ENCODE results near the gene LGALS3BP.
"Not testable (repeated sequence)": the region's sequence is repeated elsewhere in the genome, so short reads cannot be mapped to it uniquely, and the experiment has no call there.

The LGALS3BP gene

GRCh38 chr17:78970834-78971755, 8.6 kb downstream of the LGALS3BP start:
- no CpG with 5 or more reads among the region's 33 CpGs for WGBS (ENCODE audit: insufficient coverage, insufficient read length)
- no peaks in the 10 kb centered on the region for H3K27me3 ChIP-seq (ENCODE audit: control insufficient read depth, insufficient read depth, low read length)
- DNase-seq (ENCODE audit: low read depth, low spot score): no peak
- H3K4me1 ChIP-seq (ENCODE audit: control insufficient read depth, insufficient read depth, low read length): no peaks in the 10 kb centered on the region
- H3K27ac ChIP-seq (ENCODE audit: low read length): no peak overlapping the region
- H3K9me3 ChIP-seq (ENCODE audit: control insufficient read depth, insufficient read depth, low read length): no peaks in the 10 kb centered on the region
- H3K4me3 ChIP-seq (ENCODE audit: low read length): no peak overlapping the region
- no peaks in the 10 kb centered on the region; the same call in 1 of the 2 replicates for H3K36me3 ChIP-seq (ENCODE audit: control insufficient read depth, insufficient read depth, low read length)

GRCh38 chr17:78969865-78970264, 9.9 kb downstream of the LGALS3BP start:
- no peaks in the 10 kb centered on the region; the same call in 1 of the 2 replicates for H3K36me3 ChIP-seq (ENCODE audit: control insufficient read depth, insufficient read depth, low read length)
- no peak for DNase-seq (ENCODE audit: low read depth, low spot score)
- no peaks in the 10 kb centered on the region for H3K27me3 ChIP-seq (ENCODE audit: control insufficient read depth, insufficient read depth, low read length)
- H3K27ac ChIP-seq (ENCODE audit: low read length): no peak overlapping the region
- no CpG with 5 or more reads among the region's 9 CpGs for WGBS (ENCODE audit: insufficient coverage, insufficient read length)
- no peak overlapping the region for H3K4me3 ChIP-seq (ENCODE audit: low read length)
- no peaks in the 10 kb centered on the region for H3K9me3 ChIP-seq (ENCODE audit: control insufficient read depth, insufficient read depth, low read length)
- H3K4me1 ChIP-seq (ENCODE audit: control insufficient read depth, insufficient read depth, low read length): no peaks in the 10 kb centered on the region

GRCh38 chr17:78967782-78968362, 11.9 kb downstream of the LGALS3BP start:
- Histone ChIP-seq H3K27ac (ENCODE audit: low read length) (no peak overlapping the region), H3K9me3 (ENCODE audit: control insufficient read depth, insufficient read depth, low read length) (no peaks in the 10 kb centered on the region), H3K4me3 (ENCODE audit: low read length) (no peak overlapping the region), H3K27me3 (ENCODE audit: control insufficient read depth, insufficient read depth, low read length) (no peaks in the 10 kb centered on the region; the same call in 1 of the 2 replicates), H3K4me1 (ENCODE audit: control insufficient read depth, insufficient read depth, low read length) (no peaks in the 10 kb centered on the region), H3K36me3 (ENCODE audit: control insufficient read depth, insufficient read depth, low read length) (no peaks in the 10 kb centered on the region; the same call in 1 of the 2 replicates)
- no peak for DNase-seq (ENCODE audit: low read depth, low spot score)
- WGBS (ENCODE audit: insufficient coverage, insufficient read length): no CpG with 5 or more reads among the region's 21 CpGs

GRCh38 chr17:78966910-78967600, 12.7 kb downstream of the LGALS3BP start:
- H3K4me3 ChIP-seq (ENCODE audit: low read length): no peak overlapping the region
- H3K36me3 ChIP-seq (ENCODE audit: control insufficient read depth, insufficient read depth, low read length): no peaks in the 10 kb centered on the region; the same call in 1 of the 2 replicates
- no peaks in the 10 kb centered on the region for H3K4me1 ChIP-seq (ENCODE audit: control insufficient read depth, insufficient read depth, low read length)
- no peak for DNase-seq (ENCODE audit: low read depth, low spot score)
- H3K9me3 ChIP-seq (ENCODE audit: control insufficient read depth, insufficient read depth, low read length): no peaks in the 10 kb centered on the region
- no CpG with 5 or more reads among the region's 23 CpGs for WGBS (ENCODE audit: insufficient coverage, insufficient read length)
- no peaks in the 10 kb centered on the region; the same call in 1 of the 2 replicates for H3K27me3 ChIP-seq (ENCODE audit: control insufficient read depth, insufficient read depth, low read length)
- H3K27ac ChIP-seq (ENCODE audit: low read length): no peak overlapping the region

GRCh38 chr17:78966123-78966813, 13.5 kb downstream of the LGALS3BP start:
- no CpG with 5 or more reads among the region's 26 CpGs for WGBS (ENCODE audit: insufficient coverage, insufficient read length)
- H3K9me3 ChIP-seq (ENCODE audit: control insufficient read depth, insufficient read depth, low read length): no peaks in the 10 kb centered on the region
- H3K4me3 ChIP-seq (ENCODE audit: low read length): no peak overlapping the region
- H3K27me3 ChIP-seq (ENCODE audit: control insufficient read depth, insufficient read depth, low read length): no peaks in the 10 kb centered on the region; the same call in 1 of the 2 replicates
- no peak for DNase-seq (ENCODE audit: low read depth, low spot score)
- no peak overlapping the region for H3K27ac ChIP-seq (ENCODE audit: low read length)
- H3K36me3 ChIP-seq (ENCODE audit: control insufficient read depth, insufficient read depth, low read length): no peaks in the 10 kb centered on the region; the same call in 1 of the 2 replicates
- H3K4me1 ChIP-seq (ENCODE audit: control insufficient read depth, insufficient read depth, low read length): no peaks in the 10 kb centered on the region

GRCh38 chr17:78965491-78965924, 14.2 kb downstream of the LGALS3BP start:
- Histone ChIP-seq H3K4me3 (ENCODE audit: low read length) (no peak overlapping the region), H3K27ac (ENCODE audit: low read length) (no peak overlapping the region), H3K9me3 (ENCODE audit: control insufficient read depth, insufficient read depth, low read length) (no peaks in the 10 kb centered on the region), H3K27me3 (ENCODE audit: control insufficient read depth, insufficient read depth, low read length) (no peaks in the 10 kb centered on the region; the same call in 1 of the 2 replicates), H3K36me3 (ENCODE audit: control insufficient read depth, insufficient read depth, low read length) (no peaks in the 10 kb centered on the region; the same call in 1 of the 2 replicates), H3K4me1 (ENCODE audit: control insufficient read depth, insufficient read depth, low read length) (no peaks in the 10 kb centered on the region)
- whole genome bisulfite sequencing (ENCODE audit: insufficient coverage, insufficient read length): no CpG with 5 or more reads among the region's 8 CpGs
- DNase-seq (ENCODE audit: low read depth, low spot score): no peak

- WGBS (ENCODE audit: insufficient coverage, insufficient read length): no CpG with 5 or more reads among the region's 6 CpGs
- no peak for DNase-seq (ENCODE audit: low read depth, low spot score)
- H3K27ac ChIP-seq (ENCODE audit: low read length): no peak overlapping the region
- no peaks in the 10 kb centered on the region; the same call in 1 of the 2 replicates for H3K36me3 ChIP-seq (ENCODE audit: control insufficient read depth, insufficient read depth, low read length)
- H3K27me3 ChIP-seq (ENCODE audit: control insufficient read depth, insufficient read depth, low read length): no peaks in the 10 kb centered on the region; the same call in 1 of the 2 replicates
- no peaks in the 10 kb centered on the region for H3K9me3 ChIP-seq (ENCODE audit: control insufficient read depth, insufficient read depth, low read length)
- H3K4me3 ChIP-seq (ENCODE audit: low read length): no peak overlapping the region
- no peaks in the 10 kb centered on the region for H3K4me1 ChIP-seq (ENCODE audit: control insufficient read depth, insufficient read depth, low read length)
Measured at GRCh38 chr17:78963378-78963777, 16.3 kb downstream of the LGALS3BP start.

GRCh38 chr17:78962984-78963348, 16.8 kb downstream of the LGALS3BP start:
- no CpG with 5 or more reads among the region's 8 CpGs for WGBS (ENCODE audit: insufficient coverage, insufficient read length)
- H3K9me3 ChIP-seq (ENCODE audit: control insufficient read depth, insufficient read depth, low read length); H3K36me3 ChIP-seq (ENCODE audit: control insufficient read depth, insufficient read depth, low read length); H3K27me3 ChIP-seq (ENCODE audit: control insufficient read depth, insufficient read depth, low read length); H3K27ac ChIP-seq (ENCODE audit: low read length); H3K4me3 ChIP-seq (ENCODE audit: low read length); DNase-seq (ENCODE audit: low read depth, low spot score); H3K4me1 ChIP-seq (ENCODE audit: control insufficient read depth, insufficient read depth, low read length): not testable (repeated sequence)

GRCh38 chr17:78962345-78962983, 17.3 kb downstream of the LGALS3BP start:
- no peaks in the 10 kb centered on the region for H3K9me3 ChIP-seq (ENCODE audit: control insufficient read depth, insufficient read depth, low read length)
- DNase-seq (ENCODE audit: low read depth, low spot score): no peak
- no CpG with 5 or more reads among the region's 19 CpGs for WGBS (ENCODE audit: insufficient coverage, insufficient read length)
- no peak overlapping the region for H3K4me3 ChIP-seq (ENCODE audit: low read length)
- H3K4me1 ChIP-seq (ENCODE audit: control insufficient read depth, insufficient read depth, low read length): no peaks in the 10 kb centered on the region
- H3K27ac ChIP-seq (ENCODE audit: low read length): no peak overlapping the region
- H3K36me3 ChIP-seq (ENCODE audit: control insufficient read depth, insufficient read depth, low read length): no peaks in the 10 kb centered on the region; the same call in 1 of the 2 replicates
- H3K27me3 ChIP-seq (ENCODE audit: control insufficient read depth, insufficient read depth, low read length): no peaks in the 10 kb centered on the region; the same call in 1 of the 2 replicates

All from iPS DF 6.9 (cell line).